H1 (cell line): ENCODE results near the gene PHTF2. TPM values are rescaled to one million over a fixed set of nuclear protein-coding genes. Genes with fewer than 3 reads are reported as not detected.

Experiments
- CTCF ChIA-PET: fragments of 300-600 bp; sonication (Branson Sonifier 250); formaldehyde crosslinking; loops from one replicate; lab custom pipeline; 2021; ENCODE audit not compliant: partially characterized antibody; lab: Charles Lee
- POLR2A ChIA-PET: fragments of 300-600 bp; sonication (Branson Sonifier 250); formaldehyde crosslinking; loops from one replicate; lab custom pipeline; 2021; ENCODE audit warnings: inconsistent platforms; ENCODE audit not compliant: partially characterized antibody; lab: Charles Lee
- DNase-seq, 2 experiments: peaks; one replicate each; pipeline versions ENCODE4 v3.0.0 to v3.0.0-alpha.2; 2010 to 2022; ENCODE audit warnings: low spot score in 2 of 2, low read depth in 1 of 2, mixed read lengths in 1 of 2
- FAIRE-seq: peaks from 2 replicates; lab custom pipeline; 2011; peaks lifted over from hg19 to GRCh38; lab: Jason Lieb, UNC
- H2AFZ ChIP-seq: 2 replicates; pipeline ENCODE4 v1.8.1; 2012; ENCODE audit warnings: low read length, inconsistent platforms
- H2AK5ac ChIP-seq: 2 replicates; pipeline ENCODE4 v1.6.1; 2013; ENCODE audit warnings: low read depth, low read length
- H2BK120ac ChIP-seq: replicated peaks from 2 replicates; pipeline ENCODE3; 2013; ENCODE audit warnings: low read depth, low read length, inconsistent platforms
- H2BK12ac ChIP-seq: 2 replicates; pipeline ENCODE4 v1.6.1; 2013; ENCODE audit warnings: low read depth, low read length
- H2BK15ac ChIP-seq: 2 replicates; pipeline ENCODE4 v1.6.1; 2013; ENCODE audit warnings: low read length
- H2BK20ac ChIP-seq: 2 replicates; pipeline ENCODE4 v1.6.1; 2013; ENCODE audit warnings: low read length
- H2BK5ac ChIP-seq: 2 replicates; pipeline ENCODE4 v1.6.1; 2013; ENCODE audit warnings: low read depth, low read length
- H3K14ac ChIP-seq: 2 replicates; pipeline ENCODE4 v1.6.1; 2013; ENCODE audit warnings: inconsistent platforms; ENCODE audit not compliant: insufficient read length
- H3K18ac ChIP-seq: 2 replicates; pipeline ENCODE4 v1.6.1; 2013; ENCODE audit warnings: low read length; ENCODE audit errors: extremely low read depth
- H3K23ac ChIP-seq: 2 replicates; pipeline ENCODE4 v1.6.1; 2013; ENCODE audit warnings: inconsistent platforms; ENCODE audit not compliant: insufficient read length
- H3K23me2 ChIP-seq: 2 replicates; pipeline ENCODE4 v1.6.1; 2013; ENCODE audit warnings: low read depth, low read length
- H3K27ac ChIP-seq: 2 replicates; pipeline ENCODE4 v1.6.1; 2011; ENCODE audit warnings: low read depth, low read length, inconsistent platforms
- H3K27me3 ChIP-seq, 4 experiments: replicated peaks in 1 of 4; 1 replicate in 1 of 4; 2 replicates in 3 of 4; pipeline versions ENCODE4 v1.6.1 to v1.8.1; 2011 to 2013; ENCODE audit warnings: low read length in 3 of 4, mild to moderate bottlenecking in 3 of 4, inconsistent platforms in 2 of 4, mixed read lengths in 2 of 4, moderate library complexity in 1 of 4; ENCODE audit not compliant: control insufficient read depth in 3 of 4, insufficient read depth in 3 of 4; ENCODE audit errors: extremely low read depth in 1 of 4
- H3K36me3 ChIP-seq, 4 experiments: 2 replicates each; pipeline versions ENCODE4 v1.6.1 to v1.8.1; 2011 to 2013; ENCODE audit warnings: mild to moderate bottlenecking in 4 of 4, low read length in 3 of 4, moderate library complexity in 2 of 4, control low read depth in 1 of 4, inconsistent platforms in 1 of 4; ENCODE audit not compliant: insufficient read depth in 4 of 4, control insufficient read depth in 2 of 4
- H3K4ac ChIP-seq: replicated peaks from 2 replicates; pipeline ENCODE3; 2013; ENCODE audit warnings: low read length, low read depth, mixed read lengths, inconsistent platforms; ENCODE audit not compliant: insufficient read length
- H3K4me1 ChIP-seq, 4 experiments: replicated peaks in 1 of 4; 1 replicate in 1 of 4; 2 replicates in 3 of 4; pipeline versions ENCODE4 v1.6.1 to v1.8.1; 2011 to 2013; ENCODE audit warnings: low read length in 3 of 4, inconsistent platforms in 2 of 4, mixed read lengths in 1 of 4; ENCODE audit not compliant: insufficient read depth in 4 of 4, control insufficient read depth in 3 of 4
- H3K4me2 ChIP-seq, 2 experiments: 2 replicates each; pipeline versions ENCODE4 v1.6.1 to v1.8.1; 2011 to 2013; ENCODE audit warnings: low read depth in 2 of 2, low read length in 2 of 2, control low read depth in 1 of 2, inconsistent platforms in 1 of 2, mild to moderate bottlenecking in 1 of 2; ENCODE audit not compliant: insufficient read depth in 1 of 2
- H3K4me3 ChIP-seq, 4 experiments: fragments of 200-600, 300-600 bp in 1 of 4; sonication (generic), shearing (Covaris generic), sonication (Bioruptor Twin) in 1 of 4; 2 replicates each; pipeline versions ENCODE4 v1.5.1 to v1.8.1; 2011 to 2016; ENCODE audit warnings: low read length in 4 of 4, low read depth in 3 of 4, control low read depth in 2 of 4, inconsistent platforms in 2 of 4, mild to moderate bottlenecking in 2 of 4, mixed read lengths in 1 of 4, moderate library complexity in 1 of 4; ENCODE audit not compliant: insufficient read depth in 2 of 4; ENCODE audit errors: extremely low read depth in 1 of 4
- H3K56ac ChIP-seq: replicated peaks from 2 replicates; pipeline ENCODE3; 2013; ENCODE audit warnings: low read depth, mild to moderate bottlenecking, mixed read lengths, low read length, inconsistent platforms; ENCODE audit not compliant: insufficient read length
- H3K79me1 ChIP-seq: 2 replicates; pipeline ENCODE4 v1.6.1; 2013; ENCODE audit warnings: low read depth, low read length, control low read depth
- H3K79me2 ChIP-seq, 2 experiments: 2 replicates each; pipeline versions ENCODE4 v1.6.1 to v1.8.1; 2012 to 2013; ENCODE audit warnings: low read length in 2 of 2, mild to moderate bottlenecking in 2 of 2, inconsistent platforms in 1 of 2; ENCODE audit not compliant: insufficient read depth in 2 of 2, control insufficient read depth in 1 of 2
- H3K9ac ChIP-seq, 4 experiments: replicated peaks in 1 of 4; 1 replicate in 1 of 4; 2 replicates in 3 of 4; pipeline versions ENCODE4 v1.6.1 to v1.8.1; 2011 to 2013; ENCODE audit warnings: low read depth in 3 of 4, low read length in 3 of 4, control low read depth in 2 of 4, mild to moderate bottlenecking in 2 of 4, moderate library complexity in 2 of 4, inconsistent platforms in 1 of 4; ENCODE audit errors: extremely low read depth in 1 of 4
- H3K9me3 ChIP-seq, 2 experiments: 2 replicates each; pipeline versions ENCODE4 v1.6.1 to v1.8.1; 2012 to 2013; ENCODE audit warnings: mild to moderate bottlenecking in 2 of 2, moderate library complexity in 2 of 2, control low read depth in 1 of 2, inconsistent platforms in 1 of 2, low read depth in 1 of 2, low read length in 1 of 2, mixed read lengths in 1 of 2; ENCODE audit not compliant: insufficient read depth in 2 of 2
- H4K20me1 ChIP-seq, 2 experiments: replicated peaks in 1 of 2; 2 replicates each; pipeline versions ENCODE3 to v1.8.1; 2011 to 2013; ENCODE audit warnings: inconsistent platforms in 2 of 2, low read length in 2 of 2, mild to moderate bottlenecking in 1 of 2; ENCODE audit not compliant: insufficient read depth in 2 of 2, control insufficient read depth in 1 of 2
- H4K5ac ChIP-seq: 2 replicates; pipeline ENCODE4 v1.6.1; 2013; ENCODE audit warnings: low read length, low read depth, mixed read lengths, inconsistent platforms; ENCODE audit not compliant: insufficient read length
- H4K8ac ChIP-seq: 2 replicates; pipeline ENCODE4 v1.8.0; 2013; ENCODE audit warnings: mild to moderate bottlenecking, moderate library complexity, low read length, inconsistent platforms; ENCODE audit not compliant: insufficient read depth; ENCODE audit errors: extremely low read depth
- H4K91ac ChIP-seq: replicated peaks from 2 replicates; pipeline ENCODE3; 2013; ENCODE audit warnings: low read length, mixed read lengths, inconsistent platforms; ENCODE audit not compliant: insufficient read length
- BACH1 ChIP-seq: IDR thresholded peaks from 2 replicates; pipeline ENCODE4 v1.6.1; 2012; ENCODE audit warnings: low read length, improper control_type of control experiment
- CHD2 ChIP-seq: IDR thresholded peaks from 2 replicates; pipeline ENCODE4 v1.6.1; 2012; ENCODE audit warnings: low read length, improper control_type of control experiment
- HDAC2 ChIP-seq, 2 experiments: fragments of 300-600 bp in 1 of 2; sonication (generic) in 1 of 2; IDR thresholded peaks; 2 replicates each; pipeline ENCODE4 v1.6.1; 2011 to 2012; ENCODE audit warnings: low read depth in 2 of 2, low read length in 2 of 2, mild to moderate bottlenecking in 2 of 2, moderate library complexity in 2 of 2, borderline replicate concordance in 1 of 2, inconsistent platforms in 1 of 2
- RAD21 ChIP-seq, 2 experiments: IDR thresholded peaks in 1 of 2; conservative IDR thresholded peaks in 1 of 2; 2 replicates each; pipeline ENCODE4 v1.6.1; 2011; ENCODE audit warnings: low read depth in 2 of 2, low read length in 2 of 2, improper control_type of control experiment in 1 of 2, inconsistent platforms in 1 of 2, mild to moderate bottlenecking in 1 of 2, moderate library complexity in 1 of 2
- RXRA ChIP-seq: IDR thresholded peaks from 2 replicates; pipeline ENCODE4 v1.6.1; 2011; ENCODE audit warnings: low read depth, mild to moderate bottlenecking, low read length, moderate library complexity; ENCODE audit not compliant: insufficient read depth
- SP2 ChIP-seq: IDR thresholded peaks from 2 replicates; pipeline ENCODE4 v1.6.1; 2012; ENCODE audit warnings: mild to moderate bottlenecking, low read length, inconsistent platforms
- TBP ChIP-seq: IDR thresholded peaks from 2 replicates; pipeline ENCODE4 v1.6.1; 2011; ENCODE audit warnings: low read depth, low read length, improper control_type of control experiment
- YY1 ChIP-seq: IDR thresholded peaks from 2 replicates; pipeline ENCODE4 v1.6.1; 2011; ENCODE audit warnings: low read depth, mild to moderate bottlenecking, low read length
- WGBS, 2 experiments: shearing (Covaris generic) in 1 of 2; methylation state at CpG; one replicate each; pipeline versions ENCODE4 v1.1.6 to v1.1.7; 2013 to 2015; ENCODE audit warnings: low lambda C conversion rate in 2 of 2, mixed read lengths in 2 of 2, inconsistent platforms in 1 of 2, low coverage in 1 of 2, missing lambda C conversion rate in 1 of 2; ENCODE audit not compliant: insufficient replicate concordance in 2 of 2, insufficient coverage in 1 of 2, insufficient read length in 1 of 2; ENCODE audit errors: extremely low coverage in 1 of 2, missing lambda C conversion rate in 1 of 2; 5-methylcytosine and 5-hydroxymethylcytosine counted together
- long read RNA-seq, 2 experiments: library from RNA in 1 of 2; library from capped mRNA in 1 of 2; stranded (forward); transcript quantifications; one replicate each; pipeline ENCODE4 v2.0.0, GENCODE V29; 2021; ENCODE audit warnings: inconsistent platforms in 1 of 2
- polyA minus RNA-seq, 3 experiments: library from RNA; depleted of rRNA, polyadenylated mRNA; stranded (reverse); fragments of >200 nt; gene quantifications; 1 replicate in 2 of 3; 2 replicates in 1 of 3; pipeline ENCODE4 v1.2.3, GENCODE V29; 2011
- polyA plus RNA-seq, 7 experiments: library from polyadenylated mRNA; depleted of rRNA in 3 of 7; stranded (reverse) in 5 of 7; unstranded in 2 of 7; fragments of >200 nt in 5 of 7; fragments of 200-250 nt in 2 of 7; gene quantifications; 1 replicate in 5 of 7; 2 replicates in 1 of 7; 4 replicates in 1 of 7; pipeline versions ENCODE4 v1.2.1 to v1.2.3, GENCODE V29; 2011 to 2013; ENCODE audit warnings: missing spikeins in 2 of 7, mixed read lengths in 2 of 7
- total RNA-seq: library from RNA; stranded (reverse); fragmentation: NEBNext Ultra II Directional; extraction: Animal tissue kit (Norgen Biotek cat#: 25700); gene quantifications from 2 replicates; pipeline ENCODE4 v1.2.1, GENCODE V29; 2021

The PHTF2 gene
- total RNA-seq (18.2 and 25.4 TPM in 2 replicates), polyA plus RNA-seq (2011; rRNA removed) (5.0 and 9.0 TPM in 2 replicates), polyA minus RNA-seq (2011; rRNA and poly(A)+ RNA removed) (15.9 and 19.6 TPM in 2 replicates)
- 10.4 TPM for polyA plus RNA-seq (2011; cell fraction: cytosol; rRNA removed)
- 6.4 TPM for polyA plus RNA-seq (2011; cell fraction: nucleus; rRNA removed)
- polyA plus RNA-seq (2012, experiment 1 of 2): 7.0 to 13.6 TPM (median 9.3 TPM) in 4 replicates
- 0.73 TPM for polyA plus RNA-seq (2012, experiment 2 of 2)
- 17.1 TPM for polyA plus RNA-seq (2013, experiment 1 of 2)
- polyA plus RNA-seq (2013, experiment 2 of 2): 19.7 TPM
- 7.6 TPM for polyA minus RNA-seq (2011; cell fraction: cytosol; rRNA and poly(A)+ RNA removed)
- 33.7 TPM for polyA minus RNA-seq (2011; cell fraction: nucleus; rRNA and poly(A)+ RNA removed)
- long read RNA-seq, experiment 1, full-length matches to known transcripts: 5 of 17 reads
- long read RNA-seq, experiment 1, partial matches to known transcripts: 5 of 17 reads
- long read RNA-seq, experiment 1, other reads (novel, unspliced or antisense): 7 of 17 reads
- long read RNA-seq, experiment 2, partial matches to known transcripts: 3 of 8 reads
- long read RNA-seq, experiment 2, other reads (novel, unspliced or antisense): 3 of 8 reads

- H4K20me1 ChIP-seq: peaks cover 0 to 2% of the 10 kb centered on the region in 2 experiments
- peaks cover 0 to 2% (median 2%) of the 10 kb centered on the region in 4 experiments; a peak in 3 of 7 replicates for H3K4me1 ChIP-seq
- peaks cover 0 to 4% (median 0%) of the 10 kb centered on the region in 4 experiments; a peak in 1 of 8 replicates for H3K36me3 ChIP-seq
- peak within 1 kb of the TSS; percentile 83 to 94 for H3K4me2 ChIP-seq
- ChIA-PET CTCF (interaction anchor here (0.6 to 1.2 kb wide), 5 partner anchors 50 to 135 kb away, joined by 3 to 6 read pairs (median 4); no protein-coding TSS in a partner anchor), POLR2A (interaction anchor here (0.6 to 1.9 kb wide), 9 partner anchors 10 to 260 kb away, joined by 3 to 5 read pairs (median 3); partner anchors contain the start of gene RSBN1L)
- H3K79me2 ChIP-seq: peaks cover 0 to 44% of the 10 kb centered on the region in 2 experiments; a peak in 2 of 4 replicates
- peak; percentile 77 for FAIRE-seq
- peak within 1 kb of the TSS; percentile 64; the same call in 1 of the 2 replicates for H2AFZ ChIP-seq
- H2AK5ac ChIP-seq: no peak within 1 kb of the TSS
- peak within 1 kb of the TSS; percentile 93 for H2BK5ac ChIP-seq
- H4K8ac ChIP-seq: peak within 1 kb of the TSS; percentile 94; the same call in 1 of the 2 replicates
- H3K9ac ChIP-seq: peak within 1 kb of the TSS; percentile 67 to 85 (median 83)
- H2BK12ac ChIP-seq: no peak within 1 kb of the TSS
- H2BK20ac ChIP-seq: no peak within 1 kb of the TSS
- H3K23ac ChIP-seq: no peak within 1 kb of the TSS
- H3K18ac ChIP-seq: peak within 1 kb of the TSS; percentile 95
- peak within 1 kb of the TSS; percentile 94 for H4K5ac ChIP-seq
- no peak within 1 kb of the TSS for H3K14ac ChIP-seq
- peak within 1 kb of the TSS; percentile 83 for H3K4ac ChIP-seq
- peak within 1 kb of the TSS; percentile 38 for H4K91ac ChIP-seq
- H3K56ac ChIP-seq: no peak within 1 kb of the TSS
- H3K27me3 ChIP-seq: no peaks in the 10 kb centered on the region
- H3K23me2 ChIP-seq: peaks cover 3% of the 10 kb centered on the region
- H2BK120ac ChIP-seq: no peak within 1 kb of the TSS
- 1% methylated on average over 53 of the region's 61 CpGs; no CpG with 5 or more reads in 1 of the 2 experiments for WGBS, 2 experiments
- H3K79me1 ChIP-seq: 0 out of 2 replicates have a peak, but pooled peaks cover 3% of the 10 kb centered on the region
- H3K27ac ChIP-seq: peak within 1 kb of the TSS; percentile 64
- peak within 1 kb of the TSS; percentile 81 to 89 (median 84) for H3K4me3 ChIP-seq
- H2BK15ac ChIP-seq: no peak within 1 kb of the TSS; the same call in 1 of the 2 replicates
- DNase-seq: peak; percentile 97
- H3K9me3 ChIP-seq: no peaks in the 10 kb centered on the region
- TF ChIP-seq HDAC2 (IDR thresholded peaks at IDR 0.05; ENCODE audit: borderline replicate concordance in 1 of 2, low read depth in 2 of 2, low read length in 2 of 2) (0 out of 4 replicates have a peak, but pooled peaks of 1 of the 2 experiments have one; percentile 53), SP2 (peak; percentile 85), YY1 (no peak), CHD2 (peak; percentile 90), RXRA (no peak), BACH1 (peak; percentile 85), RAD21 (IDR thresholded peaks at IDR 0.05 in 1 of 2, conservative IDR thresholded peaks at IDR 0.05 in 1 of 2; ENCODE audit: low read depth in 2 of 2, low read length in 2 of 2) (peak; percentile 23 to 44; a peak in 2 of 4 replicates), TBP (peak; percentile 90)
Observed at GRCh38 chr7:77798394-77799077, at the start of gene PHTF2, which contains the start of gene TMEM60. TSS of gene PHTF2 (plus strand) at chr7:77798773. TSS of gene TMEM60 (minus strand) at chr7:77798434. CDS start at chr7:77794373, 4,061 bp downstream.
